ENCODE measurements around the gene THAP2.
"Not testable (repeated sequence)": the region's sequence is repeated elsewhere in the genome, so short reads cannot be mapped to it uniquely, and the experiment has no call there.

THAP2 gene

DNA sequence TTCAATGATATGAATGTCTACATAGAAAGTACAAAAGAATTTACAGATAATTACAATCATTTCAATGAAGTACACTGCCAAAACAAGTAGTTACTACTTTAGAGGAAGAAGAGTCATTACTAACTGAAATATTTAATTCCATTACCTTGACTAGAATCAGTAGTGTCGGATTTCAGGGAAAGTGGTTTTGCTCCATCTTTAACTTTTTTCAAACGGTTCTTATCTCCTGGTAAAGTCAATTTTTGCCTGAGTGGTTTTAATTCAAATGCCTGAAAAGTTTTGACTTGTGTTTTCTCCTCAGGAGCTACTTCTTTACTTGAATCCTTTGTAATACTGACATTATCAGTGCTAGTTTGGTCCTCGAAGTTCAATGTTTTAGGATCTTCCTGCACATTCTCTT is 7.4 kb upstream of the THAP2 start:
- no peak overlapping the region for H3K27ac ChIP-seq
- no peak for DNase-seq (ENCODE audit: low read depth, low spot score)

GRCh38 chr12:71661977-71662530 is 2.0 kb upstream of the THAP2 start:
- no peak for DNase-seq (ENCODE audit: low read depth, low spot score)
- peak overlapping the region; percentile 97 for H3K27ac ChIP-seq

- peak overlapping the region; percentile 97 for H3K27ac ChIP-seq
Measured at GRCh38 chr12:71662849-71663560, 1.1 kb upstream of the THAP2 start.

DNA sequence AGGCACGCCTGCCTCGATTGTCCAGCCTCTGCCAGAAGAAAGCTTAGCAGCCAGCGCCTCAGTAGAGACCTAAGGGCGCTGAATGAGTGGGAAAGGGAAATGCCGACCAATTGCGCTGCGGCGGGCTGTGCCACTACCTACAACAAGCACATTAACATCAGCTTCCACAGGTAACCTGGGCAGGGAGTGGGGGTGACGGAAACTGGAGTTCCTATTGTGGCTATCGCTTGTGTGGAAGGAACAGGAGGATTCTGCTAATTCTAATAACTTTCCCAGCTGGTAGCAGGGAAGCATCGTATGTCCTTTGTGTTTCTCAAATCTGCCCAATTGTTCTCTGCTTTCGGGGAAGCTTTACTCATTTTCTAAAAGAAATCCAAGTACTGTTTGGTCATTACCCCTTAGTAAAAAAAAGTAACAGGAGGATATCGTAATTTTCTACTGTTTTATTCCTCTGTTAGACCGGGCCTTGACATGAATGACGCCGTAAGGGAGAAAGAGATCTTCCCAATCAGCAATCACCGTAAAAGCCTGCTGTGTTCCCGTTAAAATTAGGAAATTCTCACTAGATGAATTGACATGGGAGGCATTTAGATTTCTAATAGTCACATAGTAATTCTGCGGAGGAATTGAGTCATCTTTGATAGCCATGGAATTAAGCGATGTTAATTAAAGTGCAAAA is 449 bp downstream of the THAP2 start:
- H3K27ac ChIP-seq: peak overlapping the region; percentile 97
- no peak for DNase-seq (ENCODE audit: low read depth, low spot score)

More at GRCh38 chr12:71662849-71663560, 1.1 kb upstream of the THAP2 start:
- no peak for DNase-seq (ENCODE audit: low read depth, low spot score)

DNA sequence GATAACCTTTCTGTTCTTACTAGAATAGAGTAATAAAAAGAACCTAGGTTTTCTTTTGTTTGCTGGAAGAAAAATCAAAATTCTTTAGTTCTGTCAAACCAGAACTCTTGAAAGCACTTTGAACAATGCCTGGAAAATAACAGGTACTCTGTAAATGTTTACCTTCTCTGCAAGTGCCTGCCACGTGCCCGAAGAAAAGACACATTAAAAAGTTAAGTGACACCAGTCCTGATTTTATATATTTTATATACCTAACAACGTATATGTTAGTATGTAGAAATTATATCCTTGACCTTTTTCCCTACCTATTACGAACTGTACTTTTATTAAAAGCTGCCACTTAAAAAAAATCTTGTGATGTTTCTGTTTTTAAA is 976 bp downstream of the THAP2 start:
- DNase-seq (ENCODE audit: low read depth, low spot score): no peak
- peak overlapping the region; percentile 97 for H3K27ac ChIP-seq

- H3K27ac ChIP-seq: no peak overlapping the region
- no peak for DNase-seq (ENCODE audit: low read depth, low spot score)
Measured at GRCh38 chr12:71666259-71666658, 2.2 kb downstream of the THAP2 start.

- no peak for DNase-seq (ENCODE audit: low read depth, low spot score)
- no peak overlapping the region for H3K27ac ChIP-seq
Measured at GRCh38 chr12:71671311-71671710, 7.2 kb downstream of the THAP2 start.

DNA sequence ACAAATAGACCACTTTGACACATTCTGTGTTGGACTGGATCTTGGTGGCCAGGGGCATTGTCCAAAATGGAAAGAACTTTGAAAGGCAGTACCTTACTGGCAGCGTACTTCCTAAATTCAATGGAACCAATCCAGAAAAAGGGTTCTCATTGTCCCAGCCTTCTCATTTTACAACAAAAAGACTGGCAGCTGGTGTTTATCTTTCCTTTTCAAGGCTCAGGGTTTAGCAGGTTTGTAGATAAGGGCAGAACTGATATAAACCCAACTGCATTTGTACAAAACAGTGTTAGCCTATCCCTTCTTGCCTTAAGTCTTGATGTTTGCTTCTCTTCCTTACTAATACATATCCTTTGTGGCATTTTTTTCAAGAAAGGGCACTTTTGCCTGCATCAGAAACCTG is 7.7 kb downstream of the THAP2 start:
- no peak overlapping the region for H3K27ac ChIP-seq

GRCh38 chr12:71682466-71682865 is 18.4 kb downstream of the THAP2 start:
- DNase-seq (ENCODE audit: low read depth, low spot score): no peak
- peak overlapping the region; percentile 84 for H3K27ac ChIP-seq

More for the DNA sequence above, 7.7 kb downstream of the THAP2 start:
- no peak for DNase-seq (ENCODE audit: low read depth, low spot score)

- no peak for DNase-seq (ENCODE audit: low read depth, low spot score)
- peak overlapping the region; percentile 84 for H3K27ac ChIP-seq
Measured at GRCh38 chr12:71683633-71684032, 19.5 kb downstream of the THAP2 start.

DNA sequence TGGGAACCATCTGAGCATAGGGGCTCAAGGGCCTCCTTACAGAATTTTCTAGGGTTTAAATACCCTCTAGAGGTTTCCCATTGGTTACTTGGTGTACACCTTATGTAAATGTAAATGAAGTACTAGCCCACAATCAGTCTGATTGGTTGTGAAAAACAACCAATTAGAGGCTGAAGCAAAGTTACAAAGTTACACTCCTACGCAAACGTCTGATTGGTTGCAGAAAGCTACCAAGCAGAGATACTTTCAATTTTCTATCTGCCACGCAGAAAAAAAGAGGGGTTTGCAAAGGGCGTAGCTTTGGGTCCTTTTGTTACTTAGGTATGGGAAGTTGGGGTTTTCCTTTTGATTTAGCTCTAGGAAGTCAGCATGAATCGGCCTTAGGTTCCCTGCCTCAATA is 20.0 kb downstream of the THAP2 start:
- peak overlapping the region; percentile 84 for H3K27ac ChIP-seq
- no peak for DNase-seq (ENCODE audit: low read depth, low spot score)

- DNase-seq (ENCODE audit: low read depth, low spot score): no peak
- peak overlapping the region; percentile 84 for H3K27ac ChIP-seq
Measured at GRCh38 chr12:71685312-71685906, 21.3 kb downstream of the THAP2 start.

DNA sequence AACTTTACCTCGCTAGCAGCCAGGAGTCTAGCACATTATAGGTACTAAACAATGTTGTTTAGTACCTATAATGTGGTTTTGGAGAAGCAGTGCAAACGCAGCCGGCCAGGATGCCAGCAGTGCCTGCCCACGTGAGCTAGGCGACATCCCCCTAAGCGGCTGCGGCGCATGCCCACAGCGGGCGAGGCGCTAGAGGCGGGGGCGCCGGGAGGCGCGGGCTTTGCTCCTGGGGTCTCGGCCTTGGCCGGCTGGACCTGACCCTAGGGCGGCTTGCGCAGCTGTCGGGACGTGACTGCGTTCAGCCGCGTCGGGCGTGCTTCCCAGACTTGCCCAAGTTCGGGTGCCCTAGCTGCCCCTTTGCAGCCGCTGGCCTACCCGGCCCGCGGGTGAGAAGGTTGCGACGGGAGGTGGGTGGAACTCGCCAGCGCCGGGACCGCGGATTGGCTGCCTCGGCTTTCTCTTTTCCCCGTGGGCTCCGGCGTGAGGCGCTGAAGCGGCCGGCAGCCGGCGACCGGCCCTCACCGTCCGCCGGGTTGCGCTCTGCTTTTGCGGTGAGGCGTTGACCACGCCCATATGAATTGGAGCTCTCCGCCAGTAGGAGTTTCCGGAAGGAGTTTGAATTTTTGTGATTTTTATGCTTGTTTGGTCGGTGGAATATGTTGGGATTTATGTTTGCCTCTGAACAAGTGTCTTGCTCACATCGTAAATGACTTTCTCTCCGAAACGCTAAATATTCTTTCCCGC is 22.0 kb downstream of the THAP2 start, which contains the start of gene TMEM19:
TMEM19 (plus strand) TSS at position 169 of the 744 bp plus-strand sequence. CDS start 599 bp downstream, outside the sequence.
- H3K27ac ChIP-seq: peak within 1 kb of the TSS; percentile 84
- no peak for DNase-seq (ENCODE audit: low read depth, low spot score)

- H3K27ac ChIP-seq: peak overlapping the region; percentile 84
- DNase-seq (ENCODE audit: low read depth, low spot score): no peak
Measured at GRCh38 chr12:71686658-71687025, 22.5 kb downstream of the THAP2 start.

GRCh38 chr12:71687172-71687571 is 23.1 kb downstream of the THAP2 start:
- not testable (repeated sequence) for DNase-seq (ENCODE audit: low read depth, low spot score)
- peak overlapping the region; percentile 84 for H3K27ac ChIP-seq

DNA sequence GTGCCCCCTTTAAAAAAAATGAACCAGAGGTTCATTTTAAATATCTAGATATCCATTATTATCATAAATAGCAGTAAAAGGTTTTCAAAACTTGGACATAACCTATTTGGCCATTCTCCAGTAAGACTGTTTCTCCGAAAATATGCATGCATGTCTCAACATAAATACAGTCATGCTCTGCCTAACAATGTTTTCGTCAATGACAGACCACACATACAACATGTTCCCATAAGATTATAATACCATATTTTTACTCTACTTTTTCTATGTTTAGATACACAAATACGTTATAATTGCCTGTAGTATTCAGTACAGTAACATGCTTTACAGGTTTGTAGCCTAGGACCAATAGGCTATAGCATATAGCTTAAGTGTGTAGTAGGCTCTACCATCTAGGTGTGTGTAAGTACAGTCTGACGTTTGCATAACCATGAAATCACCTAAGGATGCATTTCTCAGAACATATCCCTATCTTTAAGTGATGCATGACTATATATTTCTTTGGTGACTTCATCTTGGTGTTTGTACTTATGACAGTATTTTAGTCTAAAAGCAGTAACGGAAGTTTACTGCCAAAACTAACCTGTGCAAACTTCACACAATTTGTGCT is 25.0 kb downstream of the THAP2 start:
- H3K27ac ChIP-seq: peak overlapping the region; percentile 84
- DNase-seq (ENCODE audit: low read depth, low spot score): no peak

DNA sequence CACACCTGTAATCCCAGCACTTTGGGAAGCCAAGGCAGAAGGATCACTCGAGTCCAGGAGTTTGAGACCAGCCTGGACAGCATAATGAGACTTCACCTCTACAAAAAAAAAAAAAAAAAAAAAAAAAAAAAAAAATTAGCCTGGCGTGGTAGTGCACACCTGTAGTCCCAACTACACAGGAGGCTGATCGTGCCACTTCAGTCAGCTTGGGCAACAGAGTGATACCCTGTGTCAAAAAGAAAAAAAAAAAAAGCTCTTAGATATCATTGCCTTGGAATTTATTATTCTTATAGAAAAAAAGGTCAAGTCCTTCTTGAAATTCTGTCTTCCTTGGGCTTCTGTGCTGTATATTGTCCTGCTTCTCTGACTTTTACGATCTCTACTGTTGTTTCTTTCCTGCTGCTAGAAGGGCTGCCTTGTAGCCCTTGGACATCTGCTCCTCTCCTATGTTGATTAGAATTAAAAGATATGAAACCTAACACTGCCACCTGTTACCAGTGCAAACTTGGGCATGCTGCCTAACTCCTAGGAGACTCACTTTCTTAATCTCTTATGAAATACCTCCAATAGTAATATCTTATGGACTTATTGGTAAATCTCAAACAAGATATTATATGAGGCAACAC is 27.5 kb downstream of the THAP2 start:
- H3K27ac ChIP-seq: no peak overlapping the region
- DNase-seq (ENCODE audit: low read depth, low spot score): no peak

GRCh38 chr12:71693126-71693525 is 29.0 kb downstream of the THAP2 start:
- DNase-seq (ENCODE audit: low read depth, low spot score): no peak
- no peak overlapping the region for H3K27ac ChIP-seq

DNA sequence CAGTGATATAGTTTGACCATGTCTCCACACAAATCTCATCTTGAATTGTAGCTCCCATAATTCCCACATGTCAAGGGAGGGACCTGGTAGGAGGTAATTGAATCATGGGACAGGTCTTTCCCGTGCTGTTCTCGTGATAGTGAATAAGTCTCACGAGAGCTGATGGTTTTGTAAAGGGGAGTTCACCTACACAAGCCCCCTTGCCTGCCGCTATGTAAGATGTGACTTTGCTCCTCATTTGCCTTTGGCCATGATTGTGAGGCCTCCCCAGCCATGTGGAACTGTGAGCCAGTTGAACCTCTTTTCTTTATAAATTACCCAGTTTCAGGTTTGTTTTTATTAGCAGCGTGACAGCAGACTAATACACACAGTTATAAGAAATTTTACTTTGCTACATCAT is 29.6 kb downstream of the THAP2 start:
- H3K27ac ChIP-seq: peak overlapping the region; percentile 38
- DNase-seq (ENCODE audit: low read depth, low spot score): not testable (repeated sequence)

Data from epithelial cell of prostate (primary cell).